Measurements from ENCODE around the gene KIAA1614.

Gene KIAA1614

GRCh38 chr1:180912211-180912800, 391 bp upstream of the KIAA1614 start:
- no peak for TF ChIP-seq CTCF (IDR thresholded peaks at IDR 0.05; ENCODE audit: control extremely low read depth, extremely low read depth, low read depth, missing control alignments)
- POLR2A ChIA-PET = no interaction called here
- no peak for DNase-seq (ENCODE audit: extremely low spot score)
- CTCF ChIA-PET = interaction anchor here (1.8 to 2.7 kb wide), 2 partner anchors 9 to 30 kb away, joined by 7 to 8 read pairs; no protein-coding TSS in a partner anchor

DNA sequence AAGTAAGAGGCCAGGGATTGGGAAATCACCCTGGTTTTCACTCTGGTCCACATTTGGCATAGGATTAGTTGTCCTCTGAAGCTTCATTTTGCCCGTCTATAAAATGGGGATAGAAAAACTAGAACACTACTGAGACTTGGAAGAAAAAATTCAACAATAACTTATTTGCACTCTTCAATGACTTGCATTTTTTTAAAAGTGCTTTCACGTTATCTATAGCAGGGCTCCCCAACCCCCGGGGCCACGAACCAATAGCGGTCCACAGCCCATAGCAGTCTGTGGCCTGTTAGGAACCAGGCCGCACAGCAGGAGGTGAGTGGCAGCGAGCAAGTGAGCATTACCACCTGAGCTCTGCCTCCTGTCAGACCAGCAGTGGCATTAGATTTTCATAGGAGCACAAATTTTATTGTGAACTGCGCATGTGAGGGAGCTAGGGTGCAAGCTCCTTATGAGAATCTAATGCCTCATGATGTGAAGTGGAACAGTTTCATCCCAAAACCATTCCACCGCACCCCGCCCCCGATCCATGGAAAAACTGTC, 2.8 kb downstream of the KIAA1614 start:
- DNase-seq (ENCODE audit: extremely low spot score) = no peak
- ChIA-PET CTCF (interaction anchor here (1.0 to 3.1 kb wide), 4 partner anchors 8 to 34 kb away, joined by 3 to 8 read pairs (median 4); no protein-coding TSS in a partner anchor), POLR2A (no interaction called here)
- TF ChIP-seq CTCF (IDR thresholded peaks at IDR 0.05; ENCODE audit: control extremely low read depth, extremely low read depth, low read depth, missing control alignments) = no peak

GRCh38 chr1:180916012-180916770, 3.5 kb downstream of the KIAA1614 start:
- POLR2A ChIA-PET = no interaction called here
- no peak for TF ChIP-seq CTCF (IDR thresholded peaks at IDR 0.05; ENCODE audit: control extremely low read depth, extremely low read depth, low read depth, missing control alignments)
- no peak for DNase-seq (ENCODE audit: extremely low spot score)
- CTCF ChIA-PET = interaction anchor here (0.8 to 3.1 kb wide), 4 partner anchors 9 to 401 kb away, joined by 3 to 8 read pairs (median 4); no protein-coding TSS in a partner anchor

- CTCF ChIA-PET = interaction anchor here (0.8 to 3.1 kb wide), 4 partner anchors 9 to 401 kb away, joined by 3 to 8 read pairs (median 4); no protein-coding TSS in a partner anchor
- no peak for DNase-seq (ENCODE audit: extremely low spot score)
- POLR2A ChIA-PET = no interaction called here
- no peak for TF ChIP-seq CTCF (IDR thresholded peaks at IDR 0.05; ENCODE audit: control extremely low read depth, extremely low read depth, low read depth, missing control alignments)
Measured at GRCh38 chr1:180916771-180917170, 4.1 kb downstream of the KIAA1614 start.

DNA sequence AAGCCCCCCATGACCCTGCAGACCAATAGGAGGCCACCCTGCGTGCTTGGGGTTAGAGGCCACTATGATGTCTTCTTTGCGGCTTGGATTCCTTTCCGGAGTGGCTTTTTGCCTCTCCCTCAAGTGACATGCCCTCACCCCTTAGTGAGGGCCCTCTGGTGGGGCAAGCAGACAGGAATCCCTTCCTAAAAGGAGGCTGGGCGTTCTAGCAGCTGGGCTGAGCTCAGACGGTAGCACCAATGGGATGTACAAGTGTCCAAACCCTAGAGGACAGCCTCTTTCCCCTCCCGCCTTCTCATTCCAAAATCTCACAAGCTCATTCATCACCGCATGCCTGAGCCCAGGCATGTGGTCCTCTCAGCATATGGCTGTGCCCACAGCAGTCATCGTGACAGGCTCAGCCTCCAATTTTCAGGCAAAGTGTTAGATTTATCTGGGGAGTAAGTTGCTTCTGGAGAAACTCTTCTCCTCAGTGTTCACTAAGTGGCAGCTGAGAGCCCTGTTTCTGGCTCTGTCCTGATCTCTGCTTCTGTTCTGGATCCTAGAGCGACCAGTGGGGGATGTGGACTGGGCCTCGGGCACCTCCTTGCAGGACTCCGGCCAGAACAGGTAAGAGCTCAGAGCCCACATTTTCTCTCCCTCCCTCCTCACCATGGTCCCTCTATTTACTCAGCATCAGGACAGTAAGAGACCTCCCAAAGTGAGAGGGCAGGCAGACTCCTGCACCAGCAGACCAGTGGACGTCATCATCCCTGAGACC, 4.8 kb downstream of the KIAA1614 start:
- ChIA-PET POLR2A (no interaction called here), CTCF (interaction anchor here (0.9 to 3.1 kb wide), 3 partner anchors 8 to 248 kb away, joined by 4 to 8 read pairs (median 5); no protein-coding TSS in a partner anchor)
- no peak for TF ChIP-seq CTCF (IDR thresholded peaks at IDR 0.05; ENCODE audit: control extremely low read depth, extremely low read depth, low read depth, missing control alignments)
- no peak for DNase-seq (ENCODE audit: extremely low spot score)

DNA sequence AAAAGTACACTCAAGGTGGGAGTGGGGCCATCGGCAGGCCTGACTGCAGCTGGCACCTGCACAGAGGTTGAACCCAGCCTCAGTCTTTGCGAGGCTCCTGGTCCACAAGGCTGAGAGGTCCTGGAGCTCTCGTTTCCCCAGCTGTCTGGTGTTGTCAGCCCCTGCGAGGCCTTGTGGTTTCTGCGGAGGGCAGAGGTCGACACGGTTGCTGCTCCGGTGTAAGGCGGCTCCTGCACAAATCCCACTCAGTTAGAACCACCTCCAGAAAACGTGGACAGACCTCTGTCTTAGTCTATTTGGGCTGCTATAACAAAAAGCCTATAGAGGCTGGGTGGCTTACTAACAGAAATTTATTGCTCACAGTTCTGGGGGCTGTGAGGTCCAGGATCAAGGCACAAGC, 5.8 kb downstream of the KIAA1614 start:
- ChIA-PET CTCF (interaction anchor here (1.2 kb wide), 1 partner anchor 20 kb away, joined by 5 read pairs; no protein-coding TSS in a partner anchor), POLR2A (no interaction called here)
- DNase-seq (ENCODE audit: extremely low spot score) = no peak
- no peak for TF ChIP-seq CTCF (IDR thresholded peaks at IDR 0.05; ENCODE audit: control extremely low read depth, extremely low read depth, low read depth, missing control alignments)
